Cardiac fibroblast (primary cell): ENCODE data around the gene KCNH1.

Source experiments
- DNase-seq, 2 donors: peaks; one replicate each; pipeline versions ENCODE4 v3.0.0 to v3.0.0-alpha.2; 2010; ENCODE audit warnings: low read depth in 2 of 2
- H3K4me3 ChIP-seq, 2 donors: replicated peaks in 1 of 2; 1 replicate in 1 of 2; 2 replicates in 1 of 2; pipeline ENCODE4 v1.5.1; 2011; ENCODE audit warnings: low read depth in 2 of 2, low read length in 2 of 2, mild to moderate bottlenecking in 2 of 2, moderate library complexity in 1 of 2
- CTCF ChIP-seq: IDR thresholded peaks from one replicate; pipeline ENCODE4 v1.5.1; 2011; ENCODE audit warnings: low read depth, mild to moderate bottlenecking, low read length, inconsistent platforms

The KCNH1 gene

GRCh38 chr1:210792250-210793102 lies 341.5 kb downstream of the KCNH1 start:
- H3K4me3 ChIP-seq = no peak overlapping the region
- DNase-seq = peak; percentile 2 to 53
- no peak for TF ChIP-seq CTCF

GRCh38 chr1:210790196-210790595 lies 343.8 kb downstream of the KCNH1 start:
- no peak for DNase-seq
- H3K4me3 ChIP-seq = no peak overlapping the region
- TF ChIP-seq CTCF = no peak

GRCh38 chr1:210787800-210788199 lies 346.1 kb downstream of the KCNH1 start:
- no peak for DNase-seq
- no peak overlapping the region for H3K4me3 ChIP-seq
- no peak for TF ChIP-seq CTCF

GRCh38 chr1:210786546-210786945 lies 347.4 kb downstream of the KCNH1 start:
- TF ChIP-seq CTCF = no peak

GRCh38 chr1:210783925-210784324 lies 350.0 kb downstream of the KCNH1 start:
- TF ChIP-seq CTCF = no peak
- H3K4me3 ChIP-seq = no peak overlapping the region
- DNase-seq = no peak

More at GRCh38 chr1:210786546-210786945, 347.4 kb downstream of the KCNH1 start:
- no peak for DNase-seq
- no peak overlapping the region for H3K4me3 ChIP-seq

GRCh38 chr1:210781652-210782051 lies 352.3 kb downstream of the KCNH1 start:
- TF ChIP-seq CTCF = no peak
- no peak for DNase-seq
- no peak overlapping the region for H3K4me3 ChIP-seq
